Fibroblast of lung (primary cell): ENCODE data around the gene WDR27.

ENCODE experiments used
- EZH2 ChIP-seq: IDR thresholded peaks from 2 replicates; pipeline ENCODE4 v1.5.1; 2012; ENCODE audit warnings: low read length, control low read depth, mild to moderate bottlenecking; ENCODE audit errors: missing control alignments
- TF ChIP-seq, protein P1 (sequence below), 2 donors: IDR thresholded peaks in 1 of 2; conservative IDR thresholded peaks in 1 of 2; 1 replicate in 1 of 2; 2 replicates in 1 of 2; pipeline ENCODE4 v1.5.1; 2011 to 2012; ENCODE audit warnings: low read length in 2 of 2, control low read depth in 1 of 2, inconsistent platforms in 1 of 2, low read depth in 1 of 2, mild to moderate bottlenecking in 1 of 2

DNA sequence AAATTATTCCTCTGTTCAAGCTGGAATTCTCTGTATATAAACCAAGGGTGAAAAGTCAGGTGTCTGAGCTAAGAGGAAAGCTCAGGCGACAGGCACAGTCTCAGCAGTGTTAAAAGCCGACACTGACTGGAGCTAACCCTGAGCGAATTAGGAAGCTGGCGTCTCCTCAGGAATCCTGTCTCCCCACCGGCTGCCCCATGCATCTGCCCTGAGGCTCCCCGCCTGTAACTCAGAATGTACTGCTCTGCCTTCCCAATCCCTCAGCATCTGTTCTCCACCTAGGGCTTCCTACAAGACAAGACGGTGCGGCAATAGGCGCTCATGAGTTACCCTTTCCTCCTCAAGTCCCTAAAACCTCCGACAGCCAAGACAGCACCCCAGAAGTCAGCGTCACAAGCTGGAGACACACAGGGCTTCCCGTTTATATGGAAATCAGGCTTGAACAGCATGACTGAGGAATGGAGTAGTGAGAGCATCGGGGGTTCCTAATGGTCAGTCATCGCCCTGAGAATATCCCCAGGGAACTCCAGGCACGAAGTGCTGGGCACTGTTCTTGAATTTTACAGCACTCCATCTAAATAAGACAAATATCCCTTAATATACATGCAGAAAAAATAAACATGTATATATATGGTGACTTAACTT is 33.5 kb downstream of the WDR27 start:
- TF ChIP-seq, protein P1, sequence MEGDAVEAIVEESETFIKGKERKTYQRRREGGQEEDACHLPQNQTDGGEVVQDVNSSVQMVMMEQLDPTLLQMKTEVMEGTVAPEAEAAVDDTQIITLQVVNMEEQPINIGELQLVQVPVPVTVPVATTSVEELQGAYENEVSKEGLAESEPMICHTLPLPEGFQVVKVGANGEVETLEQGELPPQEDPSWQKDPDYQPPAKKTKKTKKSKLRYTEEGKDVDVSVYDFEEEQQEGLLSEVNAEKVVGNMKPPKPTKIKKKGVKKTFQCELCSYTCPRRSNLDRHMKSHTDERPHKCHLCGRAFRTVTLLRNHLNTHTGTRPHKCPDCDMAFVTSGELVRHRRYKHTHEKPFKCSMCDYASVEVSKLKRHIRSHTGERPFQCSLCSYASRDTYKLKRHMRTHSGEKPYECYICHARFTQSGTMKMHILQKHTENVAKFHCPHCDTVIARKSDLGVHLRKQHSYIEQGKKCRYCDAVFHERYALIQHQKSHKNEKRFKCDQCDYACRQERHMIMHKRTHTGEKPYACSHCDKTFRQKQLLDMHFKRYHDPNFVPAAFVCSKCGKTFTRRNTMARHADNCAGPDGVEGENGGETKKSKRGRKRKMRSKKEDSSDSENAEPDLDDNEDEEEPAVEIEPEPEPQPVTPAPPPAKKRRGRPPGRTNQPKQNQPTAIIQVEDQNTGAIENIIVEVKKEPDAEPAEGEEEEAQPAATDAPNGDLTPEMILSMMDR (conservative IDR thresholded peaks at IDR 0.05 in 1 of 2, IDR thresholded peaks at IDR 0.05 in 1 of 2; ENCODE audit: low read depth in 1 of 2, low read length in 2 of 2), result no peak
- TF ChIP-seq EZH2, result no peak
